ENCODE results near the gene CPSF7.

- no peak for TF ChIP-seq POLR2AphosphoS5 (IDR thresholded peaks at IDR 0.05; ENCODE audit: low read depth)
- TF ChIP-seq CTCF (IDR thresholded peaks at IDR 0.05; ENCODE audit: insufficient read depth, low read length), result no peak
- no peak for TF ChIP-seq REST (IDR thresholded peaks at IDR 0.05; ENCODE audit: insufficient replicate concordance, low read depth)
- no peak for TF ChIP-seq SPI1 (IDR thresholded peaks at IDR 0.05; ENCODE audit: borderline replicate concordance, low read depth)
- TF ChIP-seq GABPA (IDR thresholded peaks at IDR 0.05; ENCODE audit: low read depth), result no peak
Measured at GRCh38 chr11:61377461-61378160, 52.2 kb downstream of the CPSF7 start.

Measured in HL-60 (cell line).